GM18519 (cell line): Measurements from ENCODE around the gene FLT1.
A peak's percentile ranks its signal among the peaks of the same experiment; 100 is the strongest.

Experiments
- ATAC-seq: cut with Tn5 transposase; IDR thresholded peaks from one replicate; pipeline ENCODE4 v1.9.1; 2021; ENCODE audit warnings: mild to moderate bottlenecking, moderate library complexity; ENCODE audit not compliant: unreplicated experiment, low FRiP score

FLT1 gene

DNA sequence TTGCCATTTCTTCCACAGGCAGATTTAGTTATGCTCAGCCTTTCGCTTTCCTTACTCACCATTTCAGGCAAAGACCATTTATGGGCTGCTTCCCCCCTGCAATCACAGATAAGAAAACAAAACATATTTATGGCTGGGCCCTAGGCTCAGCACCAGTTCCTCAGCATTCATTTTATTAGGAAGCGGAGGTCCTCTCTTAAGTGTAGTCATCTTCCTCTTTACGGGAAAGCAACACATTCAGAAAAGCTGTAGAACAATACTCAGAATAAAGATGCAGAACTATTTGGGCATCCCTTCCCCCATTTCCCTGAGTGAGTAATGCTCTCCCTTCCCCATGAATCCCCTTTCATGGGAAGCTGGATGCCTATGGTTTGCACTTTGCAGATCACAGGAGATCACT, 27.9 kb downstream of the FLT1 start:
- ATAC-seq: no peak

DNA sequence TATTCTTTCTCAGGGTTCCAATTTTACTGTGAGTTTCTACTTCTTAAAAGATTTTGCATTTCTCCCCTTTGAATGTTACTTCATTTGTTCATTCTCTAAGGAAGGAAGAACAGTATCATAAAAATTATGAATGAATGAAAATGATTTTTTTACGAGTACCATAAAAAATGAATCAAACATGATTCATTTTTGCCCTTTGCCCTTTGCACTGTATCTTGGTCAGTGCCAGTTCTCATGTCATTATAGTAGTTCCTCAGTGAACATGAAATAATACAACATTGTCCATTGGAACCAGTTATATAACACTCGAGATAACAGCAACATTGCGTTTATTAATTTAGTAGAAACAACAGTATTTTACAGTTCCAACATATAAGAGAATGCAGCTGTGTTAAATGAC, 28.8 kb downstream of the FLT1 start:
- ATAC-seq: no peak

DNA sequence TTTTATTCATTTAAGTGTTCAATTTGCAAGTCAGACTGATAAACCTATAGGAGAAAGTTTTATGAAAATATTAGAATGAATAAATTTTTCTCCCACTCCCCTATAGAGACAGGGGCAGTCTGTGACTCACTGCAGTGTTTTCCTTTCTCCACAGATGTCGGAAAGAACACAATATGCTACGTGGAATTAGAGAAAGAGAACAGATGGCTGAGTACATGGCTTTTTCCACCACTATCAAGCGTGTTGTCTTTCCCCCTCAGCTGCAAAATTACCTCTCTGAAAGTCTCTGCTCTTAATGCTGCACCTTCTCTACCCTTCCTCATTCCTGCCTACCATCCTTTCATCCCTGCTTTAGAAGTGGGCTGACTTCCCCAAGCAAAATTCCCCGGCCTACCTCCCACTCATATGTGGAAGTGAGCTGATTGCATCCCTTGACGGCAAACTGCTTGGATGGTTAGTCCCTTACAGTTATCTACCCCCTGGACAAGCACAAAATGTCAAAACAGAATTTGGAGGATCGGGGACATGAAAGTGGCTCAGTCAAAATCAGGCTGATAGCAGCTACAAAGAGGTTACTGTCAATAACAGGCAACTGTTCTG, 30.0 kb downstream of the FLT1 start:
- ATAC-seq: no peak

DNA sequence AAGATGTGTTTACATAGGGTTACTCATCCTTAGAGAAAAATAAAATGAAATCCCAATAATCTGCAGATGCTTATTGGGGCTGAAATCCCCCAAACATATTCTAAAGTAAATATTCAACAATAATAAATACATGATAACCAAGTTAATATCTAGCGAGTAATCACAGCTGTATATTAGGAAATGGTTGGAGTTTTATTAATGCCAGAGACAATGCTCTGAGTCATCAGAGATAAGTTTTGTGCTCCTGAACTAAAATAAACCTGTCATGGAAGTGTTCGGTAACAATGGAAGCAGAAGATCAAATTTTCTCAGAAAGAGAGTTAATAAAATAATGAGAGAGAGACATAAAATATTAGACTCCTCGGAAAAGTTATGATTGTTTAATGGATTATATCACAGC, 31.4 kb downstream of the FLT1 start:
- no peak for ATAC-seq

DNA sequence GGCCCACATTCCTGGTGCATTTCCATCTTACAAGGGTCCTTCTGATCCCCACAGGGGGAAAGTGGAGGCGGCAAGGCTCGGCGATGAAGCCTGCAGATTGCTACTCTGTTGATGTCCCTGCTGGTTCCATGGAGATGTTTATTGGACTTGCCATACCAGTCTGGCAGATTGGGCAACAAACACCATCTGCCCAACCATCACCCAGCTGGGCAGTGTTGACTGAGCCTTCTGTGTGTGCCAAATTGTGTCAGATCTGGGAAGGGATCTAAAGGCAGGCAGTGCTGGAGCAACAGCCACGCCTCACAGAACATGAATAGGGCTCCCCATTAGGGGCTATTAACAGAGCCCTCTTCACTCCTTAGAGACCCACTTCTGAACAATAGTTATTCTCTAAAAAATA, 35.0 kb downstream of the FLT1 start:
- ATAC-seq: no peak

DNA sequence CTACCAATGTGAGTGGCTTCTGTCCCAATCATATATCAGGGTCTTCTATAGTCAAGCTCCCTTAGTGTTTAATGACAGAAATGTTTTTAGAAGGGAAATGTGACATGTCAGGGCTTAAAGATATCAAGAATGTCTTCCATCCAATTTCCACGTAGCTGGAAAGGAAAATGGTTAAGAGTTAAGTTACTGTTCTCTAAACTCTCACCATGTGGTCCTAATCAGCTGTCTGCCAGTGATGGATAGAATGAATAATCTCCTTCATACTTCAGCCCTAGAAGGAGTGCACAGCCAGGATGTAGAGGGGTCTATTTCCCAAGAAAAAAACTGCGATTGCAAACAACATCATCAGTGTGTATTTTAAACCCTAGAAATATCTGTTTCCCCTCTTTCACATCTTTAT, 36.3 kb downstream of the FLT1 start:
- no peak for ATAC-seq

DNA sequence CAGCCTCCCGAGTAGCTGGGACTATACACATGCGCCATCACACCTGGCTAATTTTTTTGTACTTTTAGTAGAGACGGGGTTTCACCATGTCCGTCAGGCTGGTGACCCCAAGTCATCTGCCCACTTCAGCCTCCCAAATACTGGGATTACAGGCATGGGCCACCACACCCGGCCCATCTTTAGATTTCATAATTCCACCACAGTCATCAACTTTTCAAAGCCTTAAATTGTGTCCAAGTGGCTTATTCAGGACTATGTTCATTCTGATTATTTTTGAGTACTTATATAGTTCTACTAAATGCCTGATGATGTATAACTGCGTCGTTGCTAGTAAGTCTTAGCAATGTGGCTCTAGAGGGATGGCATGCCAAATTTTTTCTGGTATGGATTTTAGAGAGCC, 36.9 kb downstream of the FLT1 start:
- ATAC-seq: no peak

DNA sequence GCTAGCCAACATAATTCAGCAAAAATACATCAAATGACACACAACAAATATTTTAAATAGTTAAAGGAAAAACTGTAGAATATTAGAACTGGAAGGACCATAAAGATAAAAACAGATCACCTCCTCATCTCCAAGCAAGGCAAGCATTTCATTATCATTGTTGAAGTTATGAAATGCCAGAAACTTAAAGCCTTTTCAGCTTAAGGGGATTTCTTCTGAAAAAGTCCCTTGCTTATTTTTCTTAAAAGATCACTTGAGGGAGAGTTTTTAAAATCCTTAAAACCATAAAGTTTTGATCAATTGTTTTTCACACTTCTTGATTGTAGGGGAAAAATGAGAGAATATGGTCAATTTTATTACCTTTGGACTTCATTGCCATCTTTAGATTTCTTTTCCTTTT, 37.4 kb downstream of the FLT1 start:
- no peak for ATAC-seq

DNA sequence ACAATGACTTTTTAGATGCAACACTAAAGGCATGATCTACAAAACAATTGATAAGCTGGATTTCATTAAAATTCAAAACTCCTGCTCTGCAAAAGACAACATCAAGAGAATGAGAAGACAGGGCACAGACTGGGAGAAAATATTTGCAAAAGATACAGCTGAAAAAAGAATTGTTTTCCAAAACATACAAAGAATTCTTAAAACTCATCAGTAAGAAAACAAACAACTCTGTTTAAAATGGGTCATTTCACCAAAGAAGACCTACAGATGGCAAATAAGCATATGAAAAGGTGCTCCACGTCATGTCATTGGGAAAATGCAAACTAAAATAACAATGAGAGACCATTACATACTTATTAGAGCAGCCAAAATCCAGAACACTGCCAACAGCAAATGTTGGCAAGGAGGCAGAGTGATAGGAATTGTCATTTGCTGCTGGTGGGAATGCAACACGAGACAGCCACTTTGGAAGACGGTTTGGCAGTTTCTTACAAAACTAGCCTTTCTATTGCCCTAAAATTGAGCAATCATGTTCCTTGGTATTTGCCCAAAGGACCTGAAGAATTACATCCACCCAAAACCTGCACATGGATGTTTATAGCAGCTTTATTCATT, 39.2 kb downstream of the FLT1 start:
- ATAC-seq: no peak

DNA sequence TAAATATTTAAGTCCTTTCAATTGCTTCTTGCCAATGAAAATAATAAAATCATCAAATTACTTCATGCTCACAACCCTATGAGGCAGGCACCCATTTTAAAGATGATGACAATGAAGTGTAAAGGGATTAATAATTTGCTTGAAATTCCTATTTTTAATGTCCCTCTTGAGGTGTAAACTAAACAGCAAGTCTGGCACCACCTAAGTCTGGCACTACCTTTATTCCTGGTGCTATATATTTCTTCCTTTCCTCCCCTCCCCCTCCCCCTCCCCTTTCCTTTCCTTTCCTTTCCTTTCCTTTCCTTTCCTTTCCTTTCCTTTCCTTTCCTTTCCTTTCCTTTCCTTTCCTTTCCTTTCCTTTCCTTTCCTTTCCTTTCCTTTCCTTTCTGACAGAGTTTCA, 42.2 kb downstream of the FLT1 start:
- no peak for ATAC-seq

DNA sequence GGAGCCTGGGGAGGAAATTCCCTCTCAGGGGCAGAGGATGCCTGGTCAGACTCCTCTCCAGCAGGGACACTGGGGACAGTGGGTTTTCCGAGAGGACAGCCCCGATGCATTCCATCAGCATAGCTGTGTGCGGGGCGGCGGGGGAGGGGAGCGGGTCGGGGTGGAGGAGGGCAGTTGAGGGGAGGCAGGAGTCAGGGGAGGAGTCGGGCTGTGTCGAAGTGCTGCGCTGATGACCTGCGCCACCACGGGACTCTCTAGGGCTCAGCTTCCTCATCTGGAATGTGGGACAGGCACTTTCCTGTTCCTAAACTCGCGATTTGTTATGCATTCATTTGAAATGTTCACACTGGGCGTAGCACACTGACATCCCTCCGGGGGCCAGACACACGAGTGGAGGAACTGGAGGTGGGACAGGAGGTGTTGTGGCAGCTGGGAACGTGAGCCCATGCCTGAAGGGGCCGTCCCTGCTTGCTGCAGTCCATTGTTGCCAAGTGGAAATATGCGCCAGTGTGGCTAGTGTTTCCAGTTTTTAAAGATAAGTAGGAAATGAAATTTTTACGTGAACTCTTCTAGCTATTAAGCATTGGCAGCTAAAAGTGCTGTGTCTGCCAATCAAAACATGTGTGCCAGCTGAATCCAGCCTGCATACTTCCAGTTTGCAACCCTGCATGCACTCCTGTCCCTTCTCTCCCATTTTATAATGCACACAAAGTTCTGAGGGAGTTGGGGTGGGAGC, 43.3 kb downstream of the FLT1 start:
- no peak for ATAC-seq

DNA sequence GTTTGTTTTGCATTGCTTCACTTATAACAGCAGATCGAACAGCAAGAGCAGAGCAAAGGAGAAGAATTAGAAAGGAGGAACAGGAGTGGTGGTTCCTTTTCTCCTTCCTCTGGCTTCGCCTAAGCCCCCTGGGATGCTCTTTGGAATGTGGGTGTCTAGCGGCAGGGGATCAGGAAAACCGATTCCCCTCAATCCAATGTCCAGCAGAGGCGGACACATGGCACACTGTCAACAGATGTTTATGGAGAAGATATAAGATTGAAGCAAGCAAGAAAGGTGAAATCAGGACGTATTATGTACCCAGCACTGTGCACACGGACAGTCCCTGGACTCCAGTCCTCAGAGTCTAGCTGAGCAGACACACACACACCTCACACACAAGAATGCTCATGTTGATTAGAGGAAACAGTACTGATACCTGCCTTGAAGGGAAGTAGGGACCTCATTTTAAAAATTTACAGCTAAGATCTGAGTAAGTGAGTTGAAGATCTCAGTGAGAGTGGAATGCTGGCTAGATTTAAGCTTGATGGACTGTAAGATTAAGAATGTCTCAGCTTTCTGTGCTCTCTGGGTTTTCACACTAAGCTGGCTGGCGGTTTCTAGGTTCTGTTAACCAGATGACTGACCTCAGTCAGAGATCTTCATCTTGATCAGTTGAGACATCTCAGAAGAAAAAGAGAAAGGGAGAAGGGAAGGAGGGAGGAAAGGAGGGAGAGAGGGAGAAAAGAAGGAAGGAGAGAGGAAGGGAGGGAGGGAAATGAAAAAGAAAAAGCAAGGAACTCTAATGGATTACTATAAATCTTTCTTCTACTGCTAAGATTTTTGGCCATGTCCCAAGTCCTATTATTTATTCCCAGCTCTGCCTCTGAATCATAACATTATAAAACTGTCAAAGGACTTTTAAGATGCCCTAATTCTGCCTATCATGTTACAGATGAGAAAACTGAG, 44.8 kb downstream of the FLT1 start:
- peak; percentile 53 for ATAC-seq

DNA sequence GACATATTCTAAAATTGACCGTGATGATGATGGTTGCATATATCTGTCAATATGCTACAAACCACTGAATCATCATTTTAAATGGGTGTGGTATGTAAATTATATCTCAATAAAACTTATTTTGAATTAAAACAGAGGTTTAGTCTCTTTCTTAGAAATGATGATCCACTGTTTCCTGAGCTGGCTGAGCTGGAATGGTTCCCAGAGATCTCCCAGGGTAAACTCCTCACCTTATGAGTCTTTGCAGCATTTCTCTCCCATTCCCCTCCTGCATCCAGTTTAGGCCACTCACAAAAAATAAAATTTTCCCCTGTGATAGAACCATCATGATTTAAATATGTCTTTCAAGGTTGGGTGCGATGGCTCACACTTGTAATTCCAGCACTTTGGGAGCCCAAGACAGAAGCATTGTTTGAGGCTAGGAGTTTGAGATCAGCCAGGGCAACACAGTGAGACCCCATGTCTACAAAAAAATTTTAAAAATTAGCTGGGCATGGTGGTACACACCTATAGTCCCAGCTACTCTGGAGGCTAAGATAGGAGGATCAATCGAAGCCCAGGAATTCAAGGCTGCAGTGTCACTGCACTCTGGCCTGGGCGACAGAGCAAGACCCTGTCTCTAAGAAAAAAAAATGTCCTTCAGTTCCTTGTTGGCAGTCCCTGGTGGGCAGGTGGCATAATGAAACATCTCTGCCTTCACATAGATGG, 46.1 kb downstream of the FLT1 start:
- no peak for ATAC-seq

DNA sequence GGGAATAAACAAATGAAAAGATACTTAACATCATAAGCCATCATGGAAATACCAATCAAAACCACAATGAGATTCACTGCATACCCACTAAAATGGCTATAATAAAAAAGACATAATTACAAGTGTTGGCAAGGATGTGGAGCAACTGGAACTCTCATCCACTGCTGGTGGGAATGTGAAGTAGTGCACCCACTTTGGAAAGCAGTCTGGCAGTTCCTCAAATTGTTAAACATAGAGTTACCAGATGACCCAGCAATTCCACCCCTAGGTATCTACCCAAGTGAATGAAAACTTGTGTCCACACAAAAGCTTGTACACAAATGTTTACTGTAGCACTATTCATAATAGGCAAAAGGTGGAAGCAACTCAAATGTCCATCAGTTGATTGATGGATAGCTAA, 46.9 kb downstream of the FLT1 start:
- no peak for ATAC-seq

DNA sequence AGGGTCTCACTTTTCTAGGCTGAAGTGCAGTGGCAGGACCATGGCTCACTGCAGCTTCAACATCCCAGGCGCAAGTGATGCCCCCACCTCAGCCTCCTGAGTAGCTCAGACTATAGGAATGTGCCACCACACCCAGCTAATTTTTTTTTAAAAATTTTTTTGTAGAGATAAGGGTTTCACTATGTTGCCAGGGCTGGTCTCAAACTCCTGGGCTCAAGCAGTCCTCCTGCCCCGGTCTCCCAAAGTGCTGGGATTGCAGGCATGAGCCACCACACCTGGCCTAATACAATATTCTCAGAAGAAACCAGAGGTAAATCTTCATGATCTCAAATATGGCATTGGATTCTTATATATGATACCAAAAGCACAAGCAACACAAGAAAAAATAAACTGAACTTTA, 47.7 kb downstream of the FLT1 start:
- no peak for ATAC-seq

DNA sequence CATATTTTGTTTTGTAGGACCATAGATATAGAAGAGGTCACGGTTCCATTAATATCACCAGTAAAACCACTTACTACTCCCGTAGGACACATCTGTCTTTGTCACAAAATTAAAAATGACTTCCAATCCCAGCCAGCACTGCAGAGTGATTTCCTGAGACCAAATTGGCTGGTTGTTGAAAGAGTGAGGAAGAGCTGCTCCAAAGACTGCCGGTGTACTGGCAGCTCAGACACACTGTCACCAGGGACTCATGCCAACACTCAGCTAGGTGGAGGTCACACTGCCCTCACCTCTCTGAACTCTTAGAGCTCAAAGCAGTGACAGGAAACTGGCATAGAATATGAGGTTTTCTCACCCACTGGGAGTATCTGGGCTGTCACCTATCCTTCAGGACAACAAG, 52.1 kb downstream of the FLT1 start:
- no peak for ATAC-seq

DNA sequence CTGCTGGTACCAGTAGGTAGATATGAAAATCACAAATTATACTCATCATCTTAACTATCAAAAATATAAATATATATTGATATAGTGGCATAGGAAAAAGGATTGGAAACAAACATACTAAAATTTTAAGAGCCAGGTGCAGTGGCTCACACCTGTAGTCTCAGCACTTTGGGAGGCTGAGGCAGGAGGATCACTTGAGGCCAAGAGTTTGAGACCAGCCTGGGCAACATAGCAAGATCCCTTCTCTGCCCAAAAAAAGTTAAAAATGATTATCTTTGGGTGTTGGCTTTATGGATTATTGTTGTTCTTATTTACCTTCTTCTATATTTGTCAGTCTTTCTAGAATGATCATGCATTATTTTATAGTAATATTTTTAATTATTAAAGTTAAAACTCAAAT, 53.4 kb downstream of the FLT1 start:
- ATAC-seq: no peak

DNA sequence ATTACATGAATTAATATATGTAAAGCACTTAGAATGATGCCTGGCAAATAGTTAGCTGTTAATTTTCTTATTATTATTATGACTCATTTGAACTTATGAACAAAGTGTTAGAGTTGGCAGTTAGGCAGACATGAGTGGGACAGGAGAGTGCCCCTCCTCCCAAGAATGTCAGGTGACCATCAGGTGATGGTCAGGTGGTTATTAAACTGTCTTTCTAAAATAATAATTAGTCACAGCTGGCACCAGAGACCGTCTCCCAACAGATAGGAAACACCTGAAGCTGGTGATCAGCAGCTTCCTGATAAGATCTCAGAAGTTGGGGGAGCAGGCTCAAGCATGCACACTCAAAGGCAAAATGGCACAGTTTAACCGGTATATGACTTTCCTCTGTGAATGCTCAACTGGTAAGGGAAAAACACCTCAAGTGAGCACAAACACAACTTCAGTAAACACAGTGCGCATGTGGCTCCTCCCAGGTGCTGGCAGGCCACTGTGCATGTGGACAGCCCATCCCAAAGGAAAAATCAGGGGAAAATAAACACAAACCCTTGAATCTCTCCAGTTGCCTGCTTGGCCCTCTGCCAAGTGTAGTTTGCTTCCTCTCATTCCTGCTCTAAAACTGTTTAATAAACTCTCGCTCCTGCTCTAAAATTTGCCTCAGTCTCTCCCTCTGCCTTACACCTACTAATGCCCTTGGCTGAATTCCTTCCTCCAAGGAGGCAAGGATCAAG, 54.0 kb downstream of the FLT1 start:
- no peak for ATAC-seq

DNA sequence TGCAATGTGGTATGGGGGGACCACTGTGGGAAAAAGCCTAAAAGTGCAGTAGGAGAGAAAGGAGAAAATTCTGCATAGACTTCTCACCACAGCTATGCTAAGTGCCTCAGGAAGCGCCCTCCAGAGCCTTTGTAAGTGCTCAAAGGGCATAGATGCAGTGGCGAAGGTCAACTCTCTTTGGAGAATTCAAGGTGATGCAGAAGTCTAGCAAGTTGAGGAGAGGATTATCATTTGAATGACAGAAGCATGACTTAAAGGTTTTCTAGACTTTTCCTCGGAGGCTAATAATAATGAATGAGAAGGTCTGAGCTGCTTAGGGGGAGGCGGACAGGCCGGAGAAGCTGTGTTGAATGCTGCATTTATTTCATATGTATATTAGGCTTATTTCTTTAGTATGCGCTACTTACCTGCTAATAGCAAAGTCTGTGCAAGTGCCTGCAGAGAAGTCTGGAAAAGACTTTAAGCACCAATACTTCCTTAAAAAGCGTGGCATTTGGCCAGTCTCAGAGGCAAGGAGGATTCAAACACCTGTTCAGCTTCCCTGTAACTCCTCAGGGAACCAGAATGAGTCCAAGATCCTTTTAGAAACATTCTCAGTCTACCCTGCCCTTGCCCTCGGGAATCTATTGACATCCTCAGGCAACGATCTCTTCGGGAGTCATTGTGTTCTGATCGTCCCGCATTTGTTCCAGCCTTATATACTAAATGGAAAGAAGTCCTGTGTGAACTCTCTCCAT, 56.2 kb downstream of the FLT1 start:
- ATAC-seq: no peak
